GM21528 (cell line): ENCODE results near the gene SMARCA2.
A peak's percentile ranks its signal among the peaks of the same experiment; 100 is the strongest.
"Not testable (repeated sequence)": the region's sequence is repeated elsewhere in the genome, so short reads cannot be mapped to it uniquely, and the experiment has no call there.

Source experiments
- ATAC-seq: cut with Tn5 transposase; IDR thresholded peaks from one replicate; pipeline ENCODE4 v1.9.1; 2021; ENCODE audit warnings: mild to moderate bottlenecking, moderate library complexity; ENCODE audit not compliant: unreplicated experiment, low FRiP score

SMARCA2 gene

GRCh38 chr9:2132484-2133082 is 117.4 kb downstream of the SMARCA2 start:
- no peak for ATAC-seq

DNA sequence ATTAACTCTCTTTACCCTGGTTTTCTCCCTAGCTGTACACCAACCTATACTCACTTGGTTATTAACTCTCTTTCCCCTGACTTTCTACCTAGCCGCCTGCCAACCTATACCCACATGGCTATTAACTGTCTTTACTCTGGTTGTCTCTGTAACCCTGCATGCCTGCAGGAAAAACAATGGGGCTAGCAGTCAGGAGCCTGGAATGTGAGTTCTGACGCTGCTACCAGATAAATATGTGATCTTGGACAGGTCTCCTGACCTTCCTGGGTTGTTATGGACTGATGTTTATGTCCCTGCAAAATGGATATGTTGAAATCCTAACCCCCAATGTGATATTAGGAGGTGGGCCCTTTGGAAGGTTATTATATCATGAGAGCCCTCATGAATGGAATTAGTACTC is 119.2 kb downstream of the SMARCA2 start:
- no peak for ATAC-seq

DNA sequence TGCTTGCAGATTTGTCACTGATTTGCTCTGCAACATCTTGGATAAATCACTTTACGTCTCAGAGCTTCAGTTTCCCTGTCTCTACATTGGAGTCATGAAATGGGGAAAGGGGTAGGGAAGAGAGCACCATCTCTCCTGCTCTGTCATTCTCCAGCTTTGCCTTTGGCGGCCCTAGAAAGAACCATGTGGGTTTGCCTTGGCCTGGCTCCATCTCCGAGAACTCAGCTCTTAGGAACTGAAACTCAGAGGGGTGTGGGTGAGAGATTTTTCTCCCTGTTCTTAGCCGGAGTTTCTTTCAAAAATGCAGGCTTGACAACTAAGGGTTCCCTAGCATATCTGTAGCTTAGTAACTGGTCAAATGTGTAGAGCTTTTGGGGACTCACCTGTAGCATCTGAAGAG is 123.5 kb downstream of the SMARCA2 start:
- ATAC-seq = no peak

DNA sequence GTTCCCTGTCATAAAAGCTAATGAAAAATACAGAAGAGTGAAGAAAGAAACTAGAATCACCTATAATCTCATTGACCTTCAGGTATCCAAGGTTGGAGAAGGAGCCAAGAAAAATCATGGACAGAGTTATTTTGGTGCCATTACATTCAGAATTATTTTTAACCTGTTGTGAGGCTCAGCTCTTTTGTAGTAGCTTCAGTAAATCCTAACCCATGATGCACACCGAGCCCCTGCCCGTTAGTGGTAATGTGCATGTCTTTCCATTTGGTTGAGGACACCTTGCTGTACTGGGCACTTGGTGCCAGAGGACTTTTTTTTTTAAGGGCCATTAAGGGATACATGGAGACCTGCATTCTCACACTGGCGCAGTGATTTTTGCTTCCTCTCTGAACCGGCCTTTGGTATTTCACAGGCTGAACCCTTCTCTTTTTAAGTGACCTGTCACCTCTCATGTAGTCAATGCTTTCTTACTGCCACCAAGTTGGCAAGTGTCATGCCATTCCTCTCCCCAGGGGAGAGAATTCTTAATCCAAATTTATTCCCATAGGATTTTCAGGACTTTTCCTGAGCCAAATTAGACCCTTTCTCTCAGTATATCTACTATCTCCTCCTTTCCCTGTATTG is 125.6 kb downstream of the SMARCA2 start:
- no peak for ATAC-seq

DNA sequence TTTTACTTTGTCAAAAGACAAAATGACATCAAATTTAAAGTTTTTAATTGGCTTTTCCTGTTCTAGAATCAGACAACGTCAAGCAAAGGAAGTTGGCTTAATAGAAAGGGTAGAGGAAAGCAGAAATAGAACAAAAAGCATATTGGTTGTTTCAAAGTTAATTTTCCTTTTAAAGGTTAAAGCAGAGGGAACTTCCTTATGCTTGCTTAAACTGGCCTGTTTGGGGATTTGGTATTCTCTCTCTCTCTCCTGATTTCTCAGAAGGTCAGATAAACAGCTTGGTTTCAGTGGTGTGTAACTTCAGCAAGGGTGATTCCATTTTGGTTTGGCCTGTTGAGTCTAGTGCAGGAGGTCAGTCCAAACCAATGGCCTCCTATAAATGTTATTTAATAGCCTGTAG is 127.1 kb downstream of the SMARCA2 start:
- no peak for ATAC-seq

GRCh38 chr9:2144619-2145018 is 129.5 kb downstream of the SMARCA2 start:
- ATAC-seq = no peak

- ATAC-seq = no peak
Observed at GRCh38 chr9:2145746-2146145, 130.6 kb downstream of the SMARCA2 start.

DNA sequence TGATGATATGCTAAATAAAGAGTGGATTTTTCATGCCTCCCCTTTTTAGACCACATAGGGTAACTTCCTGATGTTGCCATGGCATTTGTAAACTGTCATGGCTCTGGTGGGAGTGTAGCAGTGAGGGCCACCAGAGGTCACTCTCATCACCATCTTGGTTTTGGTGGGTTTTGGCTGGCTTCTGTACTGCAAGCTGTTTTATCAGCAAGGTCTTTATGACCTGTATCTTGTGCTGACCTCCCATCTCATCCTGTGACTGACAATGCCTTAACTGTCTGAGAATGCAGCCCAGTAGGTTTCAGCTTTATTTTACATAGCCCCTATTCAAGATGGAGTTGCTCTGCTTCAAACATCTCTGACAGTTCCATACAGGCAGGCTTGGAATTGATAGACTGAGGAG is 131.6 kb downstream of the SMARCA2 start:
- ATAC-seq = not testable (repeated sequence)

GRCh38 chr9:2150338-2150737 is 135.2 kb downstream of the SMARCA2 start:
- ATAC-seq = no peak

GRCh38 chr9:2151171-2151570 is 136.0 kb downstream of the SMARCA2 start:
- ATAC-seq = no peak

- no peak for ATAC-seq
Observed at GRCh38 chr9:2152966-2153629, 138.0 kb downstream of the SMARCA2 start.

DNA sequence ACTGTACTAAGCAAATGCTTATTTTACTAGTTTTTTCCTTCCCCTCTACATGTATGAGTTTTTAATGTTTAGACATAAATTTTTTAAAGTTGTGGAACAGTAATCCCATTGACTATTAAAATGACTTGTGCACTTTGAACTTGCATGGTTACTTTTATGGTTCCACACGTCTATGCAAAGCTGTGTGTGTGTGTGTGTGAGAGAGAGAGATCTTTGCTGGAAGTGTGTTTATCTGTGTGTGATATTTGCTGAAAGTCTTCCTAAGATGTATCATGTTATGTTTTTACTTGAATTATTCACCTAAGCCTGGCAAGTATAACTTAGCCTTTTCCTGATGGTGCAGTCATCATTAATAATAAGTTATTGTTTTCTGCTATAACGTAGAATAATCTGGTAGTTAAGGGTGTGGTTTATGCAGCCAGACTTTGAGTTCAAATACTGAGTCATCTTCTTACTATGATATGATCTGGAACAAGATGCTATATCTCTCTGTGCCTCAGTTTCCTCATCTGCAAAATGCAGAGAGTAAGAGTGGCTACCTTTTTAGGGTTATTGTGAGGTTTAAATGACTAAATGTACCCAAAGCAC is 138.6 kb downstream of the SMARCA2 start:
- ATAC-seq = no peak

DNA sequence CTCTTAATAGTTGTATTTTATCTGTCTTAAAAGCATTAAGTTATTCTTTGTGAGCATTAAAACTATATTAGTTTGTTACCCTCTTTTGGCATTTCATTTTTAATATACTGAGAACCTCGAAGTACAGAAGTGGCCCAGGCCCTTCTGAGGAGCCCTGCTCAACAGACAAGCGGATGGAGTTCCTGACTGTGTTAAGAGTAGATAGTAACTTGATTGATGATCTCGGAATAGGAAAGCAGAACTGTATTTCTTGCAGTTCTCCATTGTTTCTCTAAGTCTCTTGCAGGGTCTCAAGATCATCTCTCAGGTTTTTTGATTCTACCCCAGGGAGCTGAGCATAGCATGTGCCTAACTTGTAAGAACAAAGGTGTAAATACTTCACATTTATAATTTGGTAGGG is 139.6 kb downstream of the SMARCA2 start:
- ATAC-seq = no peak

DNA sequence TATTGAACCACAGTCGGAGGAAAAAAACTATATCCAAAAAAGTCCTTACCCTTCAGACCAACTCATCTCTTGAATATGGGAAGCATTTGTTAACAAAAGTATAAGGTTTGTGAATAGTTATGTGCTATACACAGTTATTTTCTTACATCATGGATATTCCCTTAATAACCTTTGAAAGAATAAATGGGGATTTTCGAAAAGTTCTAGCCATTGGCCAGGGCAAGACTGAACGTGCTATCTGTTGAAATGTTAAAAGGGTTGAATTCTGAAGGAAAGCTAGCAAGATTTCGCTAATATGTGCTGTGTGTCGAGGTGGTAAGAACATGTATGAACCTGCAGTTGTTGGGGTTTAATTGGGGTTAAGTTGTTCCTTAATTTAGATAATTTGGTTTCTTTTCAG is 140.8 kb downstream of the SMARCA2 start:
- no peak for ATAC-seq

- ATAC-seq = peak; percentile 45
Observed at GRCh38 chr9:2157277-2158110, 142.3 kb downstream of the SMARCA2 start.

DNA sequence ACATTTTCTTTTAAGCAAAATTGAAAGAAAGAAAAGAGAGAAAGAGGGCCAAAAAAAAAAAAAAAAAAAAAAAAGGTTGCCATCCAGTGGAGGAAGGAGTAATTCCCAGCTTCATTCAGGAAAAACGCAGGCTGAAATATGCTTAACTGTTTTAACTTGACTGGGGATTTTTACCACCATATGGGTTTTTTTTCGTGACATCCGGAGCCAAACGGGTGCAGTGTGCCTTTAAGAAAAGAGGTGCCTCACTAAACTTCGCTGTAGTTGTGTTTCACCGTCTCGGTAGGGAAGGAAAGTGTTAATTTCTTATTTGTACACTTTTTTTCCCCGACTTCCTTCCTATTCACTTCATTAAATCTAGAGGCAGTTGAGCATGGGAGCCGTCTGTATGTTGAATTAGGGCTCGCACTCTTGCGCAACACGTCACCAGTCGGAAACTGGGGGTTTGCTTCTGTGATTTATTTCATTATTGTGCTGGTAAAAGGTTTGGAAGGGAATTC is 143.0 kb downstream of the SMARCA2 start:
- ATAC-seq = peak; percentile 51

GRCh38 chr9:2158766-2159430 is 143.8 kb downstream of the SMARCA2 start:
- no peak for ATAC-seq

DNA sequence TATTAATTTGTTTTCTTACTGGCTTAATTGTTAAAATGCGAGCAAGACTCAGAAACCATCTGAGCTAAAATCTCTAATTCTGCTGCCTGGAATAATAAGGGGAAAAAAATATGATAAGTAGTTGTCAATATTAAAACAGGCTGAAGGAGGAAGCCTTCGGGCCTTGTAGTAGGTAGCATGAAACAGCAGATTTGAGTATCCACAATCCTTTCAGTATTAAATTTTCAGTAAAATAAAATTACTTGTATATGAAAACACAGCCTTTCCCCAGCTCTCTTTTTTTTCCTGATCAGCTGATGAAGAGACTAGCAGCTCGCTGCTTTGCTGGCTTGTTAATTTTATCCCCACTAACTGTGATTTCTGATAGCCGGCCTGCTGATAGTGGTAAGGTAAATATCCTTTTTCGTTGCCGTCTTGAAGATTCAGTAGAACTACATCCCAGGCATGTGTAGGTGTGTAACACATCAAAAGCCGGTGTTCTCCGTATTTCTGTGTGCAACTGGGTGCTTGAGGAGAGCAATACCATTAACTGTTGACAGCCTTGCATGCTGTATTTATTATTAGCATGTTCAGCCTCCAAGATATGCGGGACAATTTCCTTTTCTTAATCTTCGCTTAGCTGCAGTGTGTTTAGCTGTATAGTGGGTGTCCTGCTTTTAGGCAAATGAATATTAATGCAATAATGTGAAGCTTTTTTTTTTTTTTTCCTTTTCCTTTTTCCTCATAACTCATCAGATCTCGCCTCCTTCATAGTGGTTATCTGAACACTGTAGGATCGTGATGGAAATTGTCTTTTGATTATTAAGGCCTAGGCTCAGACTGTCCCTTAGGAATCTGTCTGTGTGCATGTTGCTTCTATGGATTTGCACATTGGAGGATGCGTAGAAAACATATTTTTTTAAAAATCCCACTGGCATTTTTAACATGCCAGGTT is 144.6 kb downstream of the SMARCA2 start:
- no peak for ATAC-seq

DNA sequence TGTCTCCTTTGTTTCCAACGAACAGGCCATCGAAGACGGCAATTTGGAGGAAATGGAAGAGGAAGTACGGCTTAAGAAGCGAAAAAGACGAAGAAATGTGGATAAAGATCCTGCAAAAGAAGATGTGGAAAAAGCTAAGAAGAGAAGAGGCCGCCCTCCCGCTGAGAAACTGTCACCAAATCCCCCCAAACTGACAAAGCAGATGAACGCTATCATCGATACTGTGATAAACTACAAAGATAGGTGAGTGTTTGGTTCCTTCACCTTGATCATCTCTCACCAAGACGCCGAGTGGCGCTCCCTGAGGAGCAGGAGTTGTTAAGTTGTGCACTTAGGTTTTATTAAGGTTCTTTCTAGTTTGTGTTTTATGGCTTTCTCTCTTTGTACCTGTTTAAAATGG is 146.5 kb downstream of the SMARCA2 start:
- no peak for ATAC-seq
